HG03378 (cell line): ENCODE results near the gene NFKB1.
A peak's percentile ranks its signal among the peaks of the same experiment; 100 is the strongest.

Source experiments
- ATAC-seq: cut with Tn5 transposase; IDR thresholded peaks from one replicate; pipeline ENCODE4 v1.9.1; 2021; ENCODE audit warnings: mild to moderate bottlenecking, moderate library complexity; ENCODE audit not compliant: unreplicated experiment

The NFKB1 gene

GRCh38 chr4:102497986-102498385, 3.2 kb upstream of the NFKB1 start:
- no peak for ATAC-seq

- ATAC-seq, result peak; percentile 28
Measured at GRCh38 chr4:102500352-102500695, 835 bp upstream of the NFKB1 start.

GRCh38 chr4:102501447-102501696, 213 bp downstream of the NFKB1 start:
- ATAC-seq, result peak; percentile 15

- no peak for ATAC-seq
Measured at GRCh38 chr4:102502543-102502818, 1.3 kb downstream of the NFKB1 start.

GRCh38 chr4:102503301-102503746, 2.2 kb downstream of the NFKB1 start:
- ATAC-seq, result no peak

- no peak for ATAC-seq
Measured at GRCh38 chr4:102503831-102504786, 3.0 kb downstream of the NFKB1 start.

GRCh38 chr4:102504941-102505340, 3.8 kb downstream of the NFKB1 start:
- ATAC-seq, result no peak

GRCh38 chr4:102505708-102506107, 4.5 kb downstream of the NFKB1 start:
- ATAC-seq, result no peak

- ATAC-seq, result no peak
Measured at GRCh38 chr4:102506523-102506922, 5.4 kb downstream of the NFKB1 start.

- no peak for ATAC-seq
Measured at GRCh38 chr4:102511830-102512605, 10.9 kb downstream of the NFKB1 start.

GRCh38 chr4:102514298-102514964, 13.3 kb downstream of the NFKB1 start:
- ATAC-seq, result no peak

GRCh38 chr4:102517753-102518152, 16.6 kb downstream of the NFKB1 start:
- ATAC-seq, result no peak

- ATAC-seq, result no peak
Measured at GRCh38 chr4:102518703-102519131, 17.6 kb downstream of the NFKB1 start.

GRCh38 chr4:102519925-102520324, 18.8 kb downstream of the NFKB1 start:
- ATAC-seq, result no peak

- ATAC-seq, result no peak
Measured at GRCh38 chr4:102521570-102521969, 20.4 kb downstream of the NFKB1 start.

- ATAC-seq, result no peak
Measured at GRCh38 chr4:102522031-102522440, 20.9 kb downstream of the NFKB1 start.

GRCh38 chr4:102524691-102525090, 23.5 kb downstream of the NFKB1 start:
- no peak for ATAC-seq

- no peak for ATAC-seq
Measured at GRCh38 chr4:102525097-102525496, 23.9 kb downstream of the NFKB1 start.

- no peak for ATAC-seq
Measured at GRCh38 chr4:102525504-102525903, 24.3 kb downstream of the NFKB1 start.

GRCh38 chr4:102526532-102526931, 25.4 kb downstream of the NFKB1 start:
- ATAC-seq, result no peak

GRCh38 chr4:102527695-102528283, 26.6 kb downstream of the NFKB1 start:
- ATAC-seq, result no peak
